ENCODE measurements around the gene SIAH2. TPM values are rescaled to one million over a fixed set of nuclear protein-coding genes. Genes with fewer than 3 reads are reported as not detected.

The SIAH2 gene
- total RNA-seq, 1 experiment from 2014 or later = 17.1 TPM

DNA sequence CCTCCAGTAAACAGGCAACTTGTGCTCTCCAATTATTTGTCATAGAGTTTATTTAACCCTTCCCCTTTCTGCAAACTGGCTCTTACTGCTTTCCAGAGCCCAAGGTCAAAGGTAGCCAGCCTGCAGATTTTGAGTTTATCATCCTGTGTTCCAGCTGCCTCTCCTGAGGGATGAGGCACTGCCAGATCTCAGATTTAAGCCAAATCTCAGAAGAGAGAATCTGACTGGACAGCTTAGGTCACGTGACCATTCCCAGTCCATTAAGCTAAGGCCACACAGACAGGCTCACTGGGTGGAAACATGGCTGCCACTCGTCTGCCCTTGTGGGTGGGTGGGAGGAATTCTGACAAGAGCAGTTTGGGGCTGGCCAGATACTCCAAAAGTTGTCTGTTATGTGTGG, 8.6 kb upstream of the SIAH2 start:
- no peak for DNase-seq (ENCODE audit: low spot score)
- H3K9me3 Mint-ChIP-seq = peaks cover 4% of the 10 kb centered on the region
- TF ChIP-seq MAX (CRISPR knock-in tag; IDR thresholded peaks at IDR 0.05) (no peak), MXD4 (CRISPR knock-in tag; IDR thresholded peaks at IDR 0.05; ENCODE audit: borderline replicate concordance) (no peak)
- TF ChIP-seq, protein P1, sequence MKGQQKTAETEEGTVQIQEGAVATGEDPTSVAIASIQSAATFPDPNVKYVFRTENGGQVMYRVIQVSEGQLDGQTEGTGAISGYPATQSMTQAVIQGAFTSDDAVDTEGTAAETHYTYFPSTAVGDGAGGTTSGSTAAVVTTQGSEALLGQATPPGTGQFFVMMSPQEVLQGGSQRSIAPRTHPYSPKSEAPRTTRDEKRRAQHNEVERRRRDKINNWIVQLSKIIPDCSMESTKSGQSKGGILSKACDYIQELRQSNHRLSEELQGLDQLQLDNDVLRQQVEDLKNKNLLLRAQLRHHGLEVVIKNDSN (CRISPR knock-in tag; IDR thresholded peaks at IDR 0.05) = 0 out of 2 replicates have a peak, but pooled peaks have one; percentile 26
- TF ChIP-seq, protein P2, sequence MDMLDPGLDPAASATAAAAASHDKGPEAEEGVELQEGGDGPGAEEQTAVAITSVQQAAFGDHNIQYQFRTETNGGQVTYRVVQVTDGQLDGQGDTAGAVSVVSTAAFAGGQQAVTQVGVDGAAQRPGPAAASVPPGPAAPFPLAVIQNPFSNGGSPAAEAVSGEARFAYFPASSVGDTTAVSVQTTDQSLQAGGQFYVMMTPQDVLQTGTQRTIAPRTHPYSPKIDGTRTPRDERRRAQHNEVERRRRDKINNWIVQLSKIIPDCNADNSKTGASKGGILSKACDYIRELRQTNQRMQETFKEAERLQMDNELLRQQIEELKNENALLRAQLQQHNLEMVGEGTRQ (CRISPR knock-in tag; IDR thresholded peaks at IDR 0.05) = peak; percentile 67
- ATAC-seq = no peak
- H3K4me3 Mint-ChIP-seq = no peak overlapping the region
- CTCF ChIA-PET = interaction anchor here (1.0 to 2.3 kb wide), 3 partner anchors 8 to 16 kb away, joined by 3 to 11 read pairs (median 3); no protein-coding TSS in a partner anchor
- POLR2A ChIA-PET = no interaction called here
- H3K4me1 Mint-ChIP-seq = peaks cover 4% of the 10 kb centered on the region
- no peaks in the 10 kb centered on the region; the same call in 1 of the 2 replicates for H3K27me3 Mint-ChIP-seq (ENCODE audit: low read depth)
- no peaks in the 10 kb centered on the region for H3K36me3 Mint-ChIP-seq
- H3K27ac Mint-ChIP-seq = no peak overlapping the region

- Mint-ChIP-seq H3K4me3 (no peak overlapping the region), H3K27ac (no peak overlapping the region), H3K9me3 (peaks cover 4% of the 10 kb centered on the region), H3K36me3 (no peaks in the 10 kb centered on the region), H3K4me1 (peaks cover 13% of the 10 kb centered on the region), H3K27me3 (ENCODE audit: low read depth) (peaks cover 4% of the 10 kb centered on the region)
- ChIA-PET POLR2A (no interaction called here), CTCF (interaction anchor here (2.3 kb wide), 1 partner anchor 9 kb away, joined by 11 read pairs; no protein-coding TSS in a partner anchor)
- DNase-seq (ENCODE audit: low spot score) (no peak), ATAC-seq (no peak)
- TF ChIP-seq ZNF219 (CRISPR knock-in tag; IDR thresholded peaks at IDR 0.05; ENCODE audit: borderline replicate concordance) (no peak), ZNF416 (CRISPR knock-in tag; IDR thresholded peaks at IDR 0.05) (no peak), PRRX2 (CRISPR knock-in tag; IDR thresholded peaks at IDR 0.05) (no peak), RORB (CRISPR knock-in tag; IDR thresholded peaks at IDR 0.05) (no peak), ZNF425 (CRISPR knock-in tag; conservative IDR thresholded peaks at IDR 0.05) (no peak), ZNF121 (CRISPR knock-in tag; IDR thresholded peaks at IDR 0.05) (no peak), SOX15 (CRISPR knock-in tag; IDR thresholded peaks at IDR 0.05) (no peak), HMGA2 (CRISPR knock-in tag; IDR thresholded peaks at IDR 0.05) (no peak)
- TF ChIP-seq, protein P3, sequence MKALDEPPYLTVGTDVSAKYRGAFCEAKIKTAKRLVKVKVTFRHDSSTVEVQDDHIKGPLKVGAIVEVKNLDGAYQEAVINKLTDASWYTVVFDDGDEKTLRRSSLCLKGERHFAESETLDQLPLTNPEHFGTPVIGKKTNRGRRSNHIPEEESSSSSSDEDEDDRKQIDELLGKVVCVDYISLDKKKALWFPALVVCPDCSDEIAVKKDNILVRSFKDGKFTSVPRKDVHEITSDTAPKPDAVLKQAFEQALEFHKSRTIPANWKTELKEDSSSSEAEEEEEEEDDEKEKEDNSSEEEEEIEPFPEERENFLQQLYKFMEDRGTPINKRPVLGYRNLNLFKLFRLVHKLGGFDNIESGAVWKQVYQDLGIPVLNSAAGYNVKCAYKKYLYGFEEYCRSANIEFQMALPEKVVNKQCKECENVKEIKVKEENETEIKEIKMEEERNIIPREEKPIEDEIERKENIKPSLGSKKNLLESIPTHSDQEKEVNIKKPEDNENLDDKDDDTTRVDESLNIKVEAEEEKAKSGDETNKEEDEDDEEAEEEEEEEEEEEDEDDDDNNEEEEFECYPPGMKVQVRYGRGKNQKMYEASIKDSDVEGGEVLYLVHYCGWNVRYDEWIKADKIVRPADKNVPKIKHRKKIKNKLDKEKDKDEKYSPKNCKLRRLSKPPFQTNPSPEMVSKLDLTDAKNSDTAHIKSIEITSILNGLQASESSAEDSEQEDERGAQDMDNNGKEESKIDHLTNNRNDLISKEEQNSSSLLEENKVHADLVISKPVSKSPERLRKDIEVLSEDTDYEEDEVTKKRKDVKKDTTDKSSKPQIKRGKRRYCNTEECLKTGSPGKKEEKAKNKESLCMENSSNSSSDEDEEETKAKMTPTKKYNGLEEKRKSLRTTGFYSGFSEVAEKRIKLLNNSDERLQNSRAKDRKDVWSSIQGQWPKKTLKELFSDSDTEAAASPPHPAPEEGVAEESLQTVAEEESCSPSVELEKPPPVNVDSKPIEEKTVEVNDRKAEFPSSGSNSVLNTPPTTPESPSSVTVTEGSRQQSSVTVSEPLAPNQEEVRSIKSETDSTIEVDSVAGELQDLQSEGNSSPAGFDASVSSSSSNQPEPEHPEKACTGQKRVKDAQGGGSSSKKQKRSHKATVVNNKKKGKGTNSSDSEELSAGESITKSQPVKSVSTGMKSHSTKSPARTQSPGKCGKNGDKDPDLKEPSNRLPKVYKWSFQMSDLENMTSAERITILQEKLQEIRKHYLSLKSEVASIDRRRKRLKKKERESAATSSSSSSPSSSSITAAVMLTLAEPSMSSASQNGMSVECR (CRISPR knock-in tag; IDR thresholded peaks at IDR 0.05; ENCODE audit: borderline replicate concordance) = no peak
- TF ChIP-seq, protein P4, sequence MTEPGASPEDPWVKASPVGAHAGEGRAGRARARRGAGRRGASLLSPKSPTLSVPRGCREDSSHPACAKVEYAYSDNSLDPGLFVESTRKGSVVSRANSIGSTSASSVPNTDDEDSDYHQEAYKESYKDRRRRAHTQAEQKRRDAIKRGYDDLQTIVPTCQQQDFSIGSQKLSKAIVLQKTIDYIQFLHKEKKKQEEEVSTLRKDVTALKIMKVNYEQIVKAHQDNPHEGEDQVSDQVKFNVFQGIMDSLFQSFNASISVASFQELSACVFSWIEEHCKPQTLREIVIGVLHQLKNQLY (CRISPR knock-in tag; IDR thresholded peaks at IDR 0.05) = no peak
These were observed 7.7 kb upstream of the SIAH2 start for GRCh38 chr3:150770681-150771080.

All from WTC11 (cell line).